Ishikawa (cell line): ENCODE results near the gene MKNK1.

Source experiments
- CEBPB ChIP-seq: IDR thresholded peaks from 2 replicates; pipeline ENCODE4 v1.6.1; 2012
- CREB1 ChIP-seq: IDR thresholded peaks from 2 replicates; pipeline ENCODE4 v1.6.1; 2012; ENCODE audit warnings: low read depth
- EGR1 ChIP-seq: IDR thresholded peaks from 2 replicates; pipeline ENCODE4 v1.6.1; 2012
- EP300 ChIP-seq: IDR thresholded peaks from 2 replicates; pipeline ENCODE4 v1.6.1; 2012; ENCODE audit warnings: borderline replicate concordance
- FOXM1 ChIP-seq: IDR thresholded peaks from 2 replicates; pipeline ENCODE4 v1.6.1; 2012; ENCODE audit warnings: low read depth, borderline replicate concordance
- MAX ChIP-seq: IDR thresholded peaks from 2 replicates; pipeline ENCODE4 v1.6.1; 2012
- NFIC ChIP-seq: IDR thresholded peaks from 2 replicates; pipeline ENCODE4 v1.6.1; 2012
- RAD21 ChIP-seq: IDR thresholded peaks from 2 replicates; pipeline ENCODE4 v1.6.1; 2012; ENCODE audit warnings: low read depth
- REST ChIP-seq: IDR thresholded peaks from 2 replicates; pipeline ENCODE4 v1.6.1; 2012; ENCODE audit warnings: low read depth, mild to moderate bottlenecking
- TAF1 ChIP-seq: IDR thresholded peaks from 2 replicates; pipeline ENCODE4 v1.6.1; 2012; ENCODE audit warnings: low read depth, mild to moderate bottlenecking
- TCF12 ChIP-seq: IDR thresholded peaks from 2 replicates; pipeline ENCODE4 v1.6.1; 2012; ENCODE audit warnings: low read depth
- TEAD4 ChIP-seq: IDR thresholded peaks from 2 replicates; pipeline ENCODE4 v1.6.1; 2012
- USF1 ChIP-seq: IDR thresholded peaks from 2 replicates; pipeline ENCODE4 v1.6.1; 2012
- YY1 ChIP-seq: IDR thresholded peaks from 2 replicates; pipeline ENCODE4 v1.6.1; 2012; ENCODE audit warnings: low read depth
- ZBTB7A ChIP-seq: IDR thresholded peaks from 2 replicates; pipeline ENCODE4 v1.6.1; 2012; ENCODE audit warnings: low read depth

The MKNK1 gene

GRCh38 chr1:46545784-46546183 is 58.3 kb downstream of the MKNK1 start:
- TF ChIP-seq NFIC (no peak), CREB1 (no peak), ZBTB7A (no peak), TCF12 (no peak), TEAD4 (no peak), MAX (no peak), EP300 (no peak), YY1 (no peak), FOXM1 (no peak), REST (no peak), RAD21 (no peak), USF1 (no peak), TAF1 (no peak), EGR1 (no peak), CEBPB (no peak)

GRCh38 chr1:46544561-46545240 is 59.4 kb downstream of the MKNK1 start:
- no peak for TF ChIP-seq TCF12
- no peak for TF ChIP-seq ZBTB7A
- no peak for TF ChIP-seq YY1
- no peak for TF ChIP-seq FOXM1
- no peak for TF ChIP-seq USF1

- no peak for TF ChIP-seq TCF12
- no peak for TF ChIP-seq TEAD4
- no peak for TF ChIP-seq YY1
- TF ChIP-seq NFIC: no peak
These were observed 60.1 kb downstream of the MKNK1 start for GRCh38 chr1:46543761-46544560.

- no peak for TF ChIP-seq TAF1
- no peak for TF ChIP-seq MAX
- TF ChIP-seq CEBPB: no peak
- TF ChIP-seq CREB1: no peak
- no peak for TF ChIP-seq FOXM1
- TF ChIP-seq TEAD4: no peak
- TF ChIP-seq ZBTB7A: no peak
- no peak for TF ChIP-seq RAD21
- TF ChIP-seq USF1: no peak
- no peak for TF ChIP-seq YY1
- TF ChIP-seq EGR1: no peak
- TF ChIP-seq NFIC: no peak
- no peak for TF ChIP-seq REST
- TF ChIP-seq TCF12: no peak
- no peak for TF ChIP-seq EP300
These were observed 60.7 kb downstream of the MKNK1 start for GRCh38 chr1:46543382-46543760.

- TF ChIP-seq RAD21: no peak
- TF ChIP-seq ZBTB7A: no peak
- TF ChIP-seq FOXM1: no peak
- no peak for TF ChIP-seq YY1
- no peak for TF ChIP-seq TCF12
- TF ChIP-seq EP300: no peak
- TF ChIP-seq MAX: no peak
- TF ChIP-seq CEBPB: no peak
- TF ChIP-seq NFIC: no peak
- TF ChIP-seq CREB1: no peak
- no peak for TF ChIP-seq USF1
- TF ChIP-seq TEAD4: no peak
- TF ChIP-seq TAF1: no peak
- TF ChIP-seq EGR1: no peak
- no peak for TF ChIP-seq REST
These were observed 64.1 kb downstream of the MKNK1 start for GRCh38 chr1:46539972-46540371.
